OCI-LY7 (cell line): ENCODE measurements around the gene CCHCR1. TPM values are rescaled to one million over a fixed set of nuclear protein-coding genes. Genes with fewer than 3 reads are reported as not detected.

ENCODE experiments used
- BruUV-seq: library from RNA; stranded (reverse); fragments of 400-500 nt; replicated peaks from 2 replicates; lab custom pipeline; 2021; lab: Mats Ljungman, UMichigan
- CTCF ChIA-PET: fragments of 300-600 bp; sonication (Branson Sonifier 250); formaldehyde crosslinking; loops from one replicate; lab custom pipeline; 2022; ENCODE audit warnings: antibody characterized with exemption; ENCODE audit not compliant: unreplicated experiment; lab: Charles Lee
- POLR2A ChIA-PET: fragments of 300-600 bp; sonication (Branson Sonifier 250); formaldehyde crosslinking; loops from one replicate; lab custom pipeline; 2022; ENCODE audit warnings: antibody characterized with exemption; lab: Charles Lee
- DNase-seq: peaks from one replicate; pipeline ENCODE4 v3.0.0-alpha.2; 2015; ENCODE audit warnings: low spot score
- H2AFZ ChIP-seq: fragments of 200-600 bp; sonication (generic), shearing (Covaris generic); 2 replicates; pipeline ENCODE4 v1.6.1; 2014; ENCODE audit warnings: mild to moderate bottlenecking, antibody characterized with exemption, low read length, moderate library complexity
- H3K27ac ChIP-seq: fragments of 200-600 bp; sonication (generic); 2 replicates; pipeline ENCODE4 v1.5.1; 2014; ENCODE audit warnings: mixed run types, low read depth, mild to moderate bottlenecking, moderate library complexity, low read length, inconsistent platforms; ENCODE audit not compliant: poor library complexity, severe bottlenecking
- H3K36me3 ChIP-seq: fragments of 200-600 bp; sonication (generic); 2 replicates; pipeline ENCODE4 v1.6.1; 2014; ENCODE audit warnings: mild to moderate bottlenecking, antibody characterized with exemption, low read length, moderate library complexity, mixed read lengths; ENCODE audit not compliant: insufficient read depth
- H3K4me1 ChIP-seq: fragments of 200-600 bp; sonication (generic); 2 replicates; pipeline ENCODE4 v1.5.1; 2014; ENCODE audit warnings: mild to moderate bottlenecking, low read length; ENCODE audit not compliant: insufficient read depth, poor library complexity, severe bottlenecking
- H3K4me2 ChIP-seq: fragments of 200-600 bp; sonication (generic); 2 replicates; pipeline ENCODE4 v1.6.1; 2014; ENCODE audit warnings: mild to moderate bottlenecking, low read length
- H3K4me3 ChIP-seq: fragments of 200-600 bp; sonication (generic); 2 replicates; pipeline ENCODE4 v1.5.1; 2014; ENCODE audit warnings: mild to moderate bottlenecking, low read depth, low read length; ENCODE audit not compliant: poor library complexity, severe bottlenecking
- H3K79me2 ChIP-seq: fragments of 200-600 bp; sonication (generic); 2 replicates; pipeline ENCODE4 v1.6.1; 2016; ENCODE audit warnings: low read depth, mild to moderate bottlenecking, low read length, moderate library complexity, mixed read lengths; ENCODE audit not compliant: insufficient read depth
- H3K9me2 ChIP-seq: fragments of 200-600 bp; sonication (generic); 2 replicates; pipeline ENCODE4 v1.6.1; 2016; ENCODE audit warnings: mild to moderate bottlenecking, low read length, mixed read lengths; ENCODE audit not compliant: insufficient read depth
- H3K9me3 ChIP-seq: fragments of 200-600 bp; sonication (generic); 2 replicates; pipeline ENCODE4 v1.6.1; 2014; ENCODE audit warnings: mild to moderate bottlenecking, mixed run types, low read length, mixed read lengths
- H4K20me1 ChIP-seq: fragments of 200-600 bp; sonication (generic); 2 replicates; pipeline ENCODE4 v1.6.1; 2014; ENCODE audit warnings: mild to moderate bottlenecking, antibody characterized with exemption, low read length, moderate library complexity, mixed read lengths; ENCODE audit not compliant: insufficient read depth
- EZH2phosphoT487 ChIP-seq: fragments of 200-600 bp; sonication (generic); IDR thresholded peaks from 2 replicates; pipeline ENCODE4 v1.6.1; 2018; ENCODE audit warnings: low read depth, borderline replicate concordance, mild to moderate bottlenecking, mixed run types, antibody characterized with exemption, low read length, moderate library complexity, mixed read lengths
- intact Hi-C: fragments of 100-400 bp; cut with micrococcal nuclease; formaldehyde crosslinking; loops from one replicate; pipeline ENCODE4 v1.10.0; 2022; ENCODE audit not compliant: unreplicated experiment
- total RNA-seq, 2 experiments: library from RNA; depleted of rRNA in 1 of 2; stranded (reverse); fragments of >200 nt in 1 of 2; shearing (Covaris generic) in 1 of 2; gene quantifications; 2 replicates each; pipeline ENCODE4 v1.2.3, GENCODE V29; 2014 to 2022
- TF ChIP-seq, protein P1 (sequence below): fragments of 200-600 bp; sonication (generic); conservative IDR thresholded peaks from 2 replicates; pipeline ENCODE4 v1.5.1; 2014; ENCODE audit warnings: mild to moderate bottlenecking, antibody characterized with exemption, low read length, moderate library complexity, mixed read lengths

The CCHCR1 gene
- total RNA-seq, 2 experiments from 2014 or later, result 23.9 to 33.0 TPM

DNA sequence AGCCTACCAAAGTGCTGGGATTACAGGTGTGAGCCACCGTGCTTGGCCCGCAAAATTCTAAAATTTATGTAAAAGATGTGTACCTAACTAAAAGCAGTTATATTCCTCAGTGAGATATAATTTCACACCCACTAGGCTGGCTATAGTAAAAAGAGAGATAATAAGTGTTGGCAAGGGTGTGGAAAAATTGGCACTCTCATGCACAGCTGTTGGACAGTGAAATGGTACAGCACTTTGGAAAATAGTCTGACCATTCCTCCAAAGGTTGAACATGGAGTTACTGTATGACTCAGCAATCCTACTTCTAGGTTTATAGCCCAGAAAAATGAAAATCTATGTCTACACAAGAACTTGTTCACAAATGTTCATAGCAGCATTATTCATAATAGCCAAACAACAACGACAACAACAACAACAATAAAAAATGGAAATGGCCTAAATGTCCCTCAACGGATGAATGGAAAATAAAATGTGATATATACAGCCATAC, 59.1 kb downstream of the CCHCR1 start:
- no TSS peak for BruUV-seq
- Histone ChIP-seq H3K36me3 (no peaks in the 10 kb centered on the region), H4K20me1 (no peaks in the 10 kb centered on the region), H3K9me3 (no peaks in the 10 kb centered on the region), H3K4me3 (no peak overlapping the region), H3K27ac (no peak overlapping the region), H3K79me2 (no peaks in the 10 kb centered on the region), H3K4me1 (peaks cover 12% of the 10 kb centered on the region), H3K4me2 (no peak overlapping the region), H3K9me2 (no peaks in the 10 kb centered on the region), H2AFZ (no peak overlapping the region)
- TF ChIP-seq EZH2phosphoT487, result no peak
- TF ChIP-seq, protein P1, sequence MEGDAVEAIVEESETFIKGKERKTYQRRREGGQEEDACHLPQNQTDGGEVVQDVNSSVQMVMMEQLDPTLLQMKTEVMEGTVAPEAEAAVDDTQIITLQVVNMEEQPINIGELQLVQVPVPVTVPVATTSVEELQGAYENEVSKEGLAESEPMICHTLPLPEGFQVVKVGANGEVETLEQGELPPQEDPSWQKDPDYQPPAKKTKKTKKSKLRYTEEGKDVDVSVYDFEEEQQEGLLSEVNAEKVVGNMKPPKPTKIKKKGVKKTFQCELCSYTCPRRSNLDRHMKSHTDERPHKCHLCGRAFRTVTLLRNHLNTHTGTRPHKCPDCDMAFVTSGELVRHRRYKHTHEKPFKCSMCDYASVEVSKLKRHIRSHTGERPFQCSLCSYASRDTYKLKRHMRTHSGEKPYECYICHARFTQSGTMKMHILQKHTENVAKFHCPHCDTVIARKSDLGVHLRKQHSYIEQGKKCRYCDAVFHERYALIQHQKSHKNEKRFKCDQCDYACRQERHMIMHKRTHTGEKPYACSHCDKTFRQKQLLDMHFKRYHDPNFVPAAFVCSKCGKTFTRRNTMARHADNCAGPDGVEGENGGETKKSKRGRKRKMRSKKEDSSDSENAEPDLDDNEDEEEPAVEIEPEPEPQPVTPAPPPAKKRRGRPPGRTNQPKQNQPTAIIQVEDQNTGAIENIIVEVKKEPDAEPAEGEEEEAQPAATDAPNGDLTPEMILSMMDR, result no peak
- POLR2A ChIA-PET, result no interaction called here
- no peak for DNase-seq
- intact Hi-C loops, result no loop called here
- CTCF ChIA-PET, result no interaction called here

DNA sequence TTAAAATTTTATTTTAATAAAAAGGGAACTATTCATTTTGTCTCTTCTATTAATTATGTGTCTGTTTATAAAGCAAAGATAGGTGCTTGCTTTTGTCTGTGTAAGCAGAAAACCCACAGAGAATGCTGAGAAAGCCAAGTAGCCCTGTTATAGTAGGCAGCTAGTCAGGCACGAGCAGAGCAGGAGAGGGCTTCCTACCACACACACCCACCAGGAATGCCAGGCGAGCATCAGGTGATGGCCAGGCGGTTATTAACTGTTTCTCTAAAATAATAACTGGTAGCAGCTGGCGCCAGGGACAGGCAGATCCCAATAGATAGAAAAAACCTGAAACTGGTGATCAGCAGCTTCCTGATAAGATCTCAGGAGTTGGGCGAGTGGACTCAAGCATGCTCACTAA, 60.9 kb downstream of the CCHCR1 start:
- no peak overlapping the region for H3K27ac ChIP-seq
- no peaks in the 10 kb centered on the region for H3K9me2 ChIP-seq
- DNase-seq, result no peak
- H2AFZ ChIP-seq, result no peak overlapping the region
- no peaks in the 10 kb centered on the region for H3K36me3 ChIP-seq
- no TSS peak for BruUV-seq
- TF ChIP-seq EZH2phosphoT487, result no peak
- TF ChIP-seq, protein P1, result no peak
- no peaks in the 10 kb centered on the region for H3K79me2 ChIP-seq
- no peak overlapping the region for H3K4me3 ChIP-seq
- no peak overlapping the region for H3K4me2 ChIP-seq
- H3K4me1 ChIP-seq, result peaks cover 12% of the 10 kb centered on the region
- no peaks in the 10 kb centered on the region for H4K20me1 ChIP-seq
- CTCF ChIA-PET, result no interaction called here
- no peaks in the 10 kb centered on the region for H3K9me3 ChIP-seq
- intact Hi-C loops, result no loop called here
- POLR2A ChIA-PET, result interaction anchor here (1.0 kb wide), 1 partner anchor 105 kb away, joined by 6 read pairs; no protein-coding TSS in a partner anchor

DNA sequence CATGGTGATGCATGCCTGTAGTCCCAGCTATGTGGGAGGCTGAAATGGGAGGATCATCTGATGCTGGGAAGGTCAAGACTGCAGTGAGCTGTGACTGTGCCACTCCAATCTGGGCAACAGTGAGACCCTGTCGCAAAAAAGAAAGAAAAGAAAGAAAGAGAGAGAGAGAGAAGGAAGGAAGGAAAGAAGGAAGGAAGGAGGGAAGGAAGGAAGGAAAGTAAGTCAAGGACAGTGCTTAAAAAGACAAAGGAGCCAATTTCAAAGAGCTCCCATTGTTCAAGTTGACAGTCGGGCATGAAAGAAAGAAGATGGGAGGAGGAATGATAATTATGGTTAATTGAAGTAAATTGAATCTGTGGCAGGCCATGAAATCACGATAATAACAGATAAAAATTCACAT, 61.4 kb downstream of the CCHCR1 start:
- intact Hi-C loops, result no loop called here
- Histone ChIP-seq H3K9me3 (no peaks in the 10 kb centered on the region), H3K27ac (no peak overlapping the region), H3K36me3 (no peaks in the 10 kb centered on the region), H4K20me1 (no peaks in the 10 kb centered on the region), H3K9me2 (no peaks in the 10 kb centered on the region), H3K4me3 (no peak overlapping the region), H3K79me2 (no peaks in the 10 kb centered on the region), H3K4me1 (peaks cover 12% of the 10 kb centered on the region), H2AFZ (no peak overlapping the region), H3K4me2 (no peak overlapping the region)
- ChIA-PET POLR2A (interaction anchor here (1.0 kb wide), 1 partner anchor 104 kb away, joined by 6 read pairs; no protein-coding TSS in a partner anchor), CTCF (no interaction called here)
- BruUV-seq, result no TSS peak
- no peak for DNase-seq
- no peak for TF ChIP-seq EZH2phosphoT487
- TF ChIP-seq, protein P1, result no peak
